GM15510 (cell line): ENCODE results near the gene TLE6.

Experiments used
- POLR2A ChIP-seq: IDR thresholded peaks from 3 replicates; pipeline ENCODE4 v1.6.1; 2011; ENCODE audit warnings: borderline replicate concordance; ENCODE audit not compliant: insufficient read length; ENCODE audit errors: extremely low read depth

The TLE6 gene

GRCh38 chr19:2977001-2977745, at the start of gene TLE6:
TSS of gene TLE6 (plus strand) at chr19:2977564. CDS start at chr19:2978234, 670 bp downstream.
- TF ChIP-seq POLR2A: peak; percentile 56

- no peak for TF ChIP-seq POLR2A
Observed at GRCh38 chr19:2933490-2933910, 43.9 kb upstream of the TLE6 start.

- TF ChIP-seq POLR2A: no peak
Observed at GRCh38 chr19:2942928-2943640, 34.3 kb upstream of the TLE6 start.

- TF ChIP-seq POLR2A: no peak
Observed at GRCh38 chr19:2944403-2944774, 33.0 kb upstream of the TLE6 start.

- TF ChIP-seq POLR2A: peak; percentile 61
Observed at GRCh38 chr19:2944775-2945574, 32.4 kb upstream of the TLE6 start, which contains the start of gene ZNF77. TSS of gene ZNF77 (minus strand) at chr19:2944971. CDS start at chr19:2944840, 131 bp downstream.

- no peak for TF ChIP-seq POLR2A
Observed at GRCh38 chr19:2945575-2946184, 31.7 kb upstream of the TLE6 start.

- TF ChIP-seq POLR2A: no peak
Observed at GRCh38 chr19:2949939-2950285, 27.5 kb upstream of the TLE6 start.

- TF ChIP-seq POLR2A: peak; percentile 95
Observed at GRCh38 chr19:2950286-2951124, 26.9 kb upstream of the TLE6 start.

GRCh38 chr19:2952953-2953481, 24.3 kb upstream of the TLE6 start:
- TF ChIP-seq POLR2A: no peak

- TF ChIP-seq POLR2A: no peak
Observed at GRCh38 chr19:2957160-2957559, 20.2 kb upstream of the TLE6 start.

GRCh38 chr19:2960120-2960519, 17.2 kb upstream of the TLE6 start:
- no peak for TF ChIP-seq POLR2A

- TF ChIP-seq POLR2A: no peak
Observed at GRCh38 chr19:2962018-2962670, 15.2 kb upstream of the TLE6 start.

GRCh38 chr19:2963122-2963521, 14.2 kb upstream of the TLE6 start:
- no peak for TF ChIP-seq POLR2A
